A673 (cell line): ENCODE measurements around the gene ANKRD27. TPM values are rescaled to one million over a fixed set of nuclear protein-coding genes. Genes with fewer than 3 reads are reported as not detected.
"Not testable (repeated sequence)": the region's sequence is repeated elsewhere in the genome, so short reads cannot be mapped to it uniquely, and the experiment has no call there.

Source experiments
- BruUV-seq: library from RNA; stranded (reverse); fragments of 400-500 nt; replicated peaks from 2 replicates; lab custom pipeline; 2021; lab: Mats Ljungman, UMichigan
- CTCF ChIA-PET: fragments of 300-600 bp; sonication (Branson Sonifier 250); formaldehyde crosslinking; loops from one replicate; lab custom pipeline; 2022; ENCODE audit warnings: antibody characterized with exemption; lab: Charles Lee
- POLR2A ChIA-PET: fragments of 300-600 bp; sonication (Branson Sonifier 250); formaldehyde crosslinking; loops from one replicate; lab custom pipeline; 2022; ENCODE audit warnings: antibody characterized with exemption; ENCODE audit not compliant: low non-redundant PET; lab: Charles Lee
- DNase-seq: peaks from one replicate; pipeline ENCODE4 v3.0.0-alpha.2; 2015; ENCODE audit warnings: low spot score
- H3K27ac ChIP-seq: fragments of 200-600 bp; sonication (generic); 2 replicates; pipeline ENCODE4 v1.5.1; 2016; ENCODE audit warnings: mixed run types, low read depth, mild to moderate bottlenecking, mixed read lengths, antibody characterized with exemption, low read length; ENCODE audit not compliant: poor library complexity, severe bottlenecking
- H3K27me3 ChIP-seq: fragments of 200-600 bp; sonication (generic); replicated peaks from 2 replicates; pipeline ENCODE4 v1.6.1; 2017; ENCODE audit warnings: mixed run types, low read depth, mild to moderate bottlenecking, mixed read lengths, antibody characterized with exemption, low read length; ENCODE audit not compliant: insufficient read depth, poor library complexity
- H3K36me3 ChIP-seq: fragments of 200-600 bp; sonication (generic); 2 replicates; pipeline ENCODE4 v1.6.1; 2016; ENCODE audit warnings: mixed run types, mild to moderate bottlenecking, mixed read lengths, antibody characterized with exemption, low read length; ENCODE audit not compliant: insufficient read depth, poor library complexity, severe bottlenecking
- H3K4me1 ChIP-seq: fragments of 200-600 bp; sonication (generic); 2 replicates; pipeline ENCODE4 v1.6.1; 2017; ENCODE audit warnings: mixed run types, mild to moderate bottlenecking, mixed read lengths, antibody characterized with exemption, low read length; ENCODE audit not compliant: insufficient read depth, poor library complexity, severe bottlenecking
- H3K4me3 ChIP-seq: fragments of 200-600 bp; sonication (generic); 2 replicates; pipeline ENCODE4 v1.5.1; 2016; ENCODE audit warnings: low read depth, mixed run types, mild to moderate bottlenecking, mixed read lengths, low read length; ENCODE audit not compliant: poor library complexity, severe bottlenecking
- H3K9me3 ChIP-seq: fragments of 200-600 bp; sonication (generic); 2 replicates; pipeline ENCODE4 v1.6.1; 2016; ENCODE audit warnings: mixed run types, low read depth, mild to moderate bottlenecking, mixed read lengths, antibody characterized with exemption, low read length; ENCODE audit not compliant: poor library complexity, severe bottlenecking
- CTCF ChIP-seq: fragments of 300-800, 200-600 bp; sonication (generic); conservative IDR thresholded peaks from 2 replicates; pipeline ENCODE4 v1.5.1; 2017; ENCODE audit warnings: low read depth, mild to moderate bottlenecking, antibody characterized with exemption, low read length, moderate library complexity, mixed read lengths
- EZH2 ChIP-seq: fragments of 200-600 bp; sonication (generic); IDR thresholded peaks from 2 replicates; pipeline ENCODE4 v1.6.1; 2017; ENCODE audit warnings: borderline replicate concordance, low read depth, mild to moderate bottlenecking, mixed read lengths, antibody characterized with exemption, low read length; ENCODE audit not compliant: poor library complexity, severe bottlenecking
- intact Hi-C: fragments of 100-400 bp; cut with micrococcal nuclease; formaldehyde crosslinking; loops from one replicate; pipeline ENCODE4 v1.10.0; 2022; ENCODE audit not compliant: unreplicated experiment
- total RNA-seq: library from RNA; stranded (reverse); gene quantifications from 2 replicates; pipeline ENCODE4 v1.2.3, GENCODE V29; 2021

ANKRD27 gene
- total RNA-seq, 1 experiment from 2014 or later, result 25.0 TPM

GRCh38 chr19:32653599-32653915 lies 21.4 kb downstream of the ANKRD27 start:
- H3K27me3 ChIP-seq, result no peaks in the 10 kb centered on the region
- BruUV-seq, result no TSS peak
- no peak overlapping the region for H3K27ac ChIP-seq
- TF ChIP-seq CTCF, result no peak
- no peak for TF ChIP-seq EZH2
- no peak overlapping the region for H3K4me3 ChIP-seq
- intact Hi-C loops, result no loop called here
- no peaks in the 10 kb centered on the region for H3K9me3 ChIP-seq
- ChIA-PET POLR2A (no interaction called here), CTCF (no interaction called here)
- H3K4me1 ChIP-seq, result peaks cover 8% of the 10 kb centered on the region
- H3K36me3 ChIP-seq, result no peaks in the 10 kb centered on the region
- DNase-seq, result no peak

GRCh38 chr19:32652894-32653598 lies 21.9 kb downstream of the ANKRD27 start:
- TF ChIP-seq EZH2 (no peak), CTCF (no peak)
- H3K4me3 ChIP-seq, result no peak overlapping the region
- DNase-seq, result no peak
- no peaks in the 10 kb centered on the region for H3K9me3 ChIP-seq
- H3K27me3 ChIP-seq, result no peaks in the 10 kb centered on the region
- ChIA-PET CTCF (no interaction called here), POLR2A (no interaction called here)
- no TSS peak for BruUV-seq
- intact Hi-C loops, result no loop called here
- no peaks in the 10 kb centered on the region for H3K36me3 ChIP-seq
- peaks cover 8% of the 10 kb centered on the region for H3K4me1 ChIP-seq
- peak overlapping the region; percentile 42 for H3K27ac ChIP-seq

- intact Hi-C loops, BruUV-seq, POLR2A ChIA-PET, DNase-seq, H3K4me1 ChIP-seq, H3K36me3 ChIP-seq, H3K27ac ChIP-seq, H3K4me3 ChIP-seq, H3K27me3 ChIP-seq, H3K9me3 ChIP-seq: not testable (repeated sequence)
- CTCF ChIA-PET, result interaction anchor here (0.6 kb wide), 1 partner anchor 53 kb away, joined by 3 read pairs; no protein-coding TSS in a partner anchor
Measured at GRCh38 chr19:32652331-32652730, 22.6 kb downstream of the ANKRD27 start.

- Histone ChIP-seq H3K9me3 (no peaks in the 10 kb centered on the region), H3K27ac (no peak overlapping the region), H3K4me1 (peaks cover 8% of the 10 kb centered on the region), H3K36me3 (no peaks in the 10 kb centered on the region), H3K4me3 (no peak overlapping the region), H3K27me3 (no peaks in the 10 kb centered on the region)
- POLR2A ChIA-PET, result no interaction called here
- TF ChIP-seq EZH2, result no peak
- peak; percentile 41 for TF ChIP-seq CTCF
- intact Hi-C loops, result no loop called here
- peak; percentile 79 for DNase-seq
- CTCF ChIA-PET, result interaction anchor here (0.6 kb wide), 1 partner anchor 52 kb away, joined by 3 read pairs; no protein-coding TSS in a partner anchor
- no TSS peak for BruUV-seq
Measured at GRCh38 chr19:32651729-32652140, 23.2 kb downstream of the ANKRD27 start.
